ENCODE measurements around the gene RNMT.

The RNMT gene

GRCh38 chr18:13775058-13775457 is 48.6 kb downstream of the RNMT start:
- Histone ChIP-seq H3K9ac (ENCODE audit: low read depth in 1 of 2, low read length in 2 of 2) (no peak overlapping the region), H3K27me3 (ENCODE audit: control insufficient read depth in 2 of 2, insufficient read depth in 2 of 2, low read length in 2 of 2) (no peaks in the 10 kb centered on the region)

GRCh38 chr18:13791181-13791580 is 64.7 kb downstream of the RNMT start:
- no peaks in the 10 kb centered on the region for H3K9me3 ChIP-seq (ENCODE audit: control insufficient read depth in 2 of 2, low read length in 2 of 2)
- H3K4me1 ChIP-seq (ENCODE audit: control insufficient read depth in 2 of 2, insufficient read depth in 2 of 2, low read length in 2 of 2) = no peaks in the 10 kb centered on the region
- no peaks in the 10 kb centered on the region for H3K27me3 ChIP-seq (ENCODE audit: control insufficient read depth in 2 of 2, insufficient read depth in 2 of 2, low read length in 2 of 2)
- H3K9ac ChIP-seq (ENCODE audit: low read depth in 1 of 2, low read length in 2 of 2) = no peak overlapping the region
- H3K4me3 ChIP-seq (ENCODE audit: low read length in 2 of 2) = no peak overlapping the region
- H3K36me3 ChIP-seq (ENCODE audit: control insufficient read depth in 2 of 2, insufficient read depth in 2 of 2, low read length in 2 of 2) = no peaks in the 10 kb centered on the region
- no peak overlapping the region for H3K27ac ChIP-seq (ENCODE audit: low read depth in 2 of 2, low read length in 2 of 2)

More at GRCh38 chr18:13775058-13775457, 48.6 kb downstream of the RNMT start:
- no peak overlapping the region for H3K4me3 ChIP-seq (ENCODE audit: low read length in 2 of 2)
- H3K4me1 ChIP-seq (ENCODE audit: control insufficient read depth in 2 of 2, insufficient read depth in 2 of 2, low read length in 2 of 2) = no peaks in the 10 kb centered on the region
- H3K36me3 ChIP-seq (ENCODE audit: control insufficient read depth in 2 of 2, insufficient read depth in 2 of 2, low read length in 2 of 2) = no peaks in the 10 kb centered on the region
- no peaks in the 10 kb centered on the region for H3K9me3 ChIP-seq (ENCODE audit: control insufficient read depth in 2 of 2, low read length in 2 of 2)
- H3K27ac ChIP-seq (ENCODE audit: low read depth in 2 of 2, low read length in 2 of 2) = no peak overlapping the region

- Histone ChIP-seq H3K4me1 (ENCODE audit: control insufficient read depth in 2 of 2, insufficient read depth in 2 of 2, low read length in 2 of 2) (no peaks in the 10 kb centered on the region), H3K9ac (ENCODE audit: low read depth in 1 of 2, low read length in 2 of 2) (no peak overlapping the region), H3K27ac (ENCODE audit: low read depth in 2 of 2, low read length in 2 of 2) (no peak overlapping the region), H3K36me3 (ENCODE audit: control insufficient read depth in 2 of 2, insufficient read depth in 2 of 2, low read length in 2 of 2) (no peaks in the 10 kb centered on the region), H3K9me3 (ENCODE audit: control insufficient read depth in 2 of 2, low read length in 2 of 2) (no peaks in the 10 kb centered on the region), H3K27me3 (ENCODE audit: control insufficient read depth in 2 of 2, insufficient read depth in 2 of 2, low read length in 2 of 2) (peaks cover 0 to 4% of the 10 kb centered on the region in 2 donors), H3K4me3 (ENCODE audit: low read length in 2 of 2) (no peak overlapping the region)
These were observed 67.3 kb downstream of the RNMT start for GRCh38 chr18:13793819-13794218.

- no peaks in the 10 kb centered on the region for H3K36me3 ChIP-seq (ENCODE audit: control insufficient read depth in 2 of 2, insufficient read depth in 2 of 2, low read length in 2 of 2)
- H3K4me3 ChIP-seq (ENCODE audit: low read length in 2 of 2) = no peak overlapping the region
- H3K9ac ChIP-seq (ENCODE audit: low read depth in 1 of 2, low read length in 2 of 2) = no peak overlapping the region
- peaks cover 3 to 11% of the 10 kb centered on the region in 2 donors for H3K27me3 ChIP-seq (ENCODE audit: control insufficient read depth in 2 of 2, insufficient read depth in 2 of 2, low read length in 2 of 2)
- peaks cover 0 to 5% of the 10 kb centered on the region in 2 donors for H3K4me1 ChIP-seq (ENCODE audit: control insufficient read depth in 2 of 2, insufficient read depth in 2 of 2, low read length in 2 of 2)
- H3K27ac ChIP-seq (ENCODE audit: low read depth in 2 of 2, low read length in 2 of 2) = no peak overlapping the region
- H3K9me3 ChIP-seq (ENCODE audit: control insufficient read depth in 2 of 2, low read length in 2 of 2) = no peaks in the 10 kb centered on the region
These were observed 70.0 kb downstream of the RNMT start for GRCh38 chr18:13796515-13796914.

- Histone ChIP-seq H3K27me3 (ENCODE audit: control insufficient read depth in 2 of 2, insufficient read depth in 2 of 2, low read length in 2 of 2) (peaks cover 3 to 11% of the 10 kb centered on the region in 2 donors), H3K9ac (ENCODE audit: low read depth in 1 of 2, low read length in 2 of 2) (no peak overlapping the region)
These were observed 70.7 kb downstream of the RNMT start for GRCh38 chr18:13797157-13797611.

GRCh38 chr18:13799396-13799795 is 72.9 kb downstream of the RNMT start:
- Histone ChIP-seq H3K36me3 (ENCODE audit: control insufficient read depth in 2 of 2, insufficient read depth in 2 of 2, low read length in 2 of 2) (no peaks in the 10 kb centered on the region), H3K4me1 (ENCODE audit: control insufficient read depth in 2 of 2, insufficient read depth in 2 of 2, low read length in 2 of 2) (peaks cover 0 to 5% of the 10 kb centered on the region in 2 donors), H3K27ac (ENCODE audit: low read depth in 2 of 2, low read length in 2 of 2) (no peak overlapping the region), H3K9ac (ENCODE audit: low read depth in 1 of 2, low read length in 2 of 2) (no peak overlapping the region), H3K27me3 (ENCODE audit: control insufficient read depth in 2 of 2, insufficient read depth in 2 of 2, low read length in 2 of 2) (peaks cover 6 to 11% of the 10 kb centered on the region in 2 donors), H3K9me3 (ENCODE audit: control insufficient read depth in 2 of 2, low read length in 2 of 2) (no peaks in the 10 kb centered on the region), H3K4me3 (ENCODE audit: low read length in 2 of 2) (no peak overlapping the region)

More at GRCh38 chr18:13797157-13797611, 70.7 kb downstream of the RNMT start:
- no peak overlapping the region for H3K27ac ChIP-seq (ENCODE audit: low read depth in 2 of 2, low read length in 2 of 2)
- no peaks in the 10 kb centered on the region for H3K9me3 ChIP-seq (ENCODE audit: control insufficient read depth in 2 of 2, low read length in 2 of 2)
- no peak overlapping the region for H3K4me3 ChIP-seq (ENCODE audit: low read length in 2 of 2)
- no peaks in the 10 kb centered on the region for H3K36me3 ChIP-seq (ENCODE audit: control insufficient read depth in 2 of 2, insufficient read depth in 2 of 2, low read length in 2 of 2)
- H3K4me1 ChIP-seq (ENCODE audit: control insufficient read depth in 2 of 2, insufficient read depth in 2 of 2, low read length in 2 of 2) = peaks cover 0 to 5% of the 10 kb centered on the region in 2 donors

- Histone ChIP-seq H3K9ac (ENCODE audit: low read depth in 1 of 2, low read length in 2 of 2) (no peak overlapping the region), H3K4me1 (ENCODE audit: control insufficient read depth in 2 of 2, insufficient read depth in 2 of 2, low read length in 2 of 2) (peaks cover 0 to 5% of the 10 kb centered on the region in 2 donors), H3K27ac (ENCODE audit: low read depth in 2 of 2, low read length in 2 of 2) (no peak overlapping the region), H3K36me3 (ENCODE audit: control insufficient read depth in 2 of 2, insufficient read depth in 2 of 2, low read length in 2 of 2) (no peaks in the 10 kb centered on the region), H3K9me3 (ENCODE audit: control insufficient read depth in 2 of 2, low read length in 2 of 2) (no peaks in the 10 kb centered on the region), H3K27me3 (ENCODE audit: control insufficient read depth in 2 of 2, insufficient read depth in 2 of 2, low read length in 2 of 2) (peaks cover 6 to 11% of the 10 kb centered on the region in 2 donors), H3K4me3 (ENCODE audit: low read length in 2 of 2) (peak overlapping the region; percentile 15 to 59)
These were observed 74.2 kb downstream of the RNMT start for GRCh38 chr18:13800505-13801259.

- H3K36me3 ChIP-seq (ENCODE audit: control insufficient read depth in 2 of 2, insufficient read depth in 2 of 2, low read length in 2 of 2) = no peaks in the 10 kb centered on the region
- H3K9ac ChIP-seq (ENCODE audit: low read depth in 1 of 2, low read length in 2 of 2) = no peak overlapping the region
- no peaks in the 10 kb centered on the region for H3K9me3 ChIP-seq (ENCODE audit: control insufficient read depth in 2 of 2, low read length in 2 of 2)
- no peak overlapping the region for H3K27ac ChIP-seq (ENCODE audit: low read depth in 2 of 2, low read length in 2 of 2)
- H3K27me3 ChIP-seq (ENCODE audit: control insufficient read depth in 2 of 2, insufficient read depth in 2 of 2, low read length in 2 of 2) = peaks cover 6 to 11% of the 10 kb centered on the region in 2 donors
- H3K4me3 ChIP-seq (ENCODE audit: low read length in 2 of 2) = peak overlapping the region in 1 of 2 donors; percentile 59
- H3K4me1 ChIP-seq (ENCODE audit: control insufficient read depth in 2 of 2, insufficient read depth in 2 of 2, low read length in 2 of 2) = peaks cover 0 to 5% of the 10 kb centered on the region in 2 donors
These were observed 74.8 kb downstream of the RNMT start for GRCh38 chr18:13801260-13801601.

GRCh38 chr18:13804305-13804704 is 77.8 kb downstream of the RNMT start:
- Histone ChIP-seq H3K27me3 (ENCODE audit: control insufficient read depth in 2 of 2, insufficient read depth in 2 of 2, low read length in 2 of 2) (peaks cover 3 to 4% of the 10 kb centered on the region in 2 donors), H3K9me3 (ENCODE audit: control insufficient read depth in 2 of 2, low read length in 2 of 2) (no peaks in the 10 kb centered on the region), H3K36me3 (ENCODE audit: control insufficient read depth in 2 of 2, insufficient read depth in 2 of 2, low read length in 2 of 2) (no peaks in the 10 kb centered on the region), H3K4me3 (ENCODE audit: low read length in 2 of 2) (no peak overlapping the region), H3K4me1 (ENCODE audit: control insufficient read depth in 2 of 2, insufficient read depth in 2 of 2, low read length in 2 of 2) (peaks cover 9 to 18% of the 10 kb centered on the region in 2 donors), H3K27ac (ENCODE audit: low read depth in 2 of 2, low read length in 2 of 2) (no peak overlapping the region), H3K9ac (ENCODE audit: low read depth in 1 of 2, low read length in 2 of 2) (no peak overlapping the region)

GRCh38 chr18:13808294-13809042 is 82.0 kb downstream of the RNMT start:
- Histone ChIP-seq H3K36me3 (ENCODE audit: control insufficient read depth in 2 of 2, insufficient read depth in 2 of 2, low read length in 2 of 2) (no peaks in the 10 kb centered on the region), H3K9me3 (ENCODE audit: control insufficient read depth in 2 of 2, low read length in 2 of 2) (no peaks in the 10 kb centered on the region), H3K4me1 (ENCODE audit: control insufficient read depth in 2 of 2, insufficient read depth in 2 of 2, low read length in 2 of 2) (peaks cover 13 to 18% of the 10 kb centered on the region in 2 donors), H3K27me3 (ENCODE audit: control insufficient read depth in 2 of 2, insufficient read depth in 2 of 2, low read length in 2 of 2) (no peaks in the 10 kb centered on the region), H3K4me3 (ENCODE audit: low read length in 2 of 2) (no peak overlapping the region), H3K27ac (ENCODE audit: low read depth in 2 of 2, low read length in 2 of 2) (peak overlapping the region; percentile 50 to 57), H3K9ac (ENCODE audit: low read depth in 1 of 2, low read length in 2 of 2) (no peak overlapping the region)
